ENCODE measurements around the gene CKLF.
"Not testable (repeated sequence)": the region's sequence is repeated elsewhere in the genome, so short reads cannot be mapped to it uniquely, and the experiment has no call there.

Gene CKLF

DNA sequence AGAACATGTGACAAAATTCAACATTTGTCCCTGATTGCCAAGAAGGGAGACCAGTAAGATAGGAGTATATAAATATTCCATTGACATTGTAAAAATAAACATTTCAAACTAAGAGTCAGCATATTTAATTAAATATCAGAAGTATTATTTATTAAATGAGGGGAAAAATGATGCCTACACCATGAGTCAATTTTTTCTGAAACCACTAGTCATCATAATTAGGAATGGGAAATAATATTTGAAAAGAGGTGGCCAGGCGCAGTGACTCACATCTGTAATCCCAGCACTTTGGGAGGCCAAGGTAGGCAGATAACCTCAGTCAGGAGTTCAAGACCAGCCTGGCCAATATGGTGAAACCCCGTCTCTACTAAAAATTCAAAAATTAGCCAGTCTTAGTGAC, 16.0 kb downstream of the CKLF start:
- DNase-seq (ENCODE audit: low read depth in 2 of 2): no peak

DNA sequence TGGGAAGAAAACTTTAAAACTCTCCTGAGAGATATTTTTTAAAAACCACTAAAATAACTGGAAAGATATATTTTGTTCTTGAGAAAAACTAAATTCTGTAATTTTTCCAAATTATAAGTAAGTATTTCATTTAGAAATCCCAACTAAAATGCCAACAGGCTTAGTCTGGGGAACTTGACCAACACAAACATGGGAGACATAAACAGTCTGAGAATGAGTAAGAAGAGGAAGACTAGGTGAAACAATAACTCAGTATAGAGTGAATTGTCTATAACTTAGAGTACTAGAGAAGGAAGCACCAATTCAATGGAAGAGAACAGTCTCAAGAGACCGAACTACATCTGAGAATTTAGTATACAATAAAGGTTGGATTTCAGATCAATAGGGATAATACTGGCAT, 16.8 kb downstream of the CKLF start:
- no peak for DNase-seq (ENCODE audit: low read depth in 2 of 2)

DNA sequence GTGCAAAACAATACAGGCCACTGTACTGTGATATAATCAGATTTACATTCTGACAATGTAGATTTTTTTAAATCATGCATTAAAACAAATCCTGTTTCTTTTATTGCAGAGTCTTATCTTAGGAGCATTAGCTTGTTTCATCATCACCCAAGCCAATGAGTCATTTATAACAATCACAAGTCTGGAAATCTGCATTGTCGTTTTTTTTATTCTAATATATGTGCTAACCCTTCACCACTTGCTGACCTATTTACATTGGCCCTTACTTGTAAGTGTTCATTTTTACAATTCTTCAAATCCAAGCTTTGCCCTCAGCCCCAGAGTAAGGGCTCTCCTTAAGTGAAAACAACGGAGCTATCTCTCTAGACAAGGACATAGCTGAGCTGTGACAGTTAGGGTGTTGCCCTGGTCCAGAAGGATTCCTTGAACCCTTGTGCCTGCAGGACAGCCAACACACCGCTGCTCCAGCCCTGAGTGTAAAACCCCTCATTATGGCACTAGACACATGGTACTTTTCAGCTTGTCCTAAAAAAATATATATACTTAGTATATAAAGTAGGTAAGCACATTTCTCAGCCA, 17.5 kb downstream of the CKLF start:
- DNase-seq (ENCODE audit: low read depth in 2 of 2): no peak

DNA sequence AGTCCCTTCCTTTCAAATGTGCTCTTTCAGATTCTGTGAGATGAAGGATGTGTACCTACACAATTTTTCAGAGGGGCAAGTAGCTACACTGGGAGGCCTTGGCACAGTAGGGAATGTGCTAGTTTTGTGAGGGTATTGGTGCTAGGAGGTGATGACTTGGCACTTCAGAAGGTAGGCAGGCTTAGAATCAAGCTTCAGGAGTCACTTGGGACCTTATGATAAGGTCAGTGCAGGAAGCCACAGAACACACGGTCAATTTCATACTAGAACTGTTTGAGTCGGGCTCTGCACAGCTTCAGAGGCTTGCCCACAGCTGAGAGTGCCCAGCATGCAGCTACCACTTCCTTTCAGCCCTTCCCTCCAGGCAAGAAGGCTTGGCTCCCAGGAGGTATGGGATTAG, 20.0 kb downstream of the CKLF start:
- DNase-seq (ENCODE audit: low read depth in 2 of 2): no peak

DNA sequence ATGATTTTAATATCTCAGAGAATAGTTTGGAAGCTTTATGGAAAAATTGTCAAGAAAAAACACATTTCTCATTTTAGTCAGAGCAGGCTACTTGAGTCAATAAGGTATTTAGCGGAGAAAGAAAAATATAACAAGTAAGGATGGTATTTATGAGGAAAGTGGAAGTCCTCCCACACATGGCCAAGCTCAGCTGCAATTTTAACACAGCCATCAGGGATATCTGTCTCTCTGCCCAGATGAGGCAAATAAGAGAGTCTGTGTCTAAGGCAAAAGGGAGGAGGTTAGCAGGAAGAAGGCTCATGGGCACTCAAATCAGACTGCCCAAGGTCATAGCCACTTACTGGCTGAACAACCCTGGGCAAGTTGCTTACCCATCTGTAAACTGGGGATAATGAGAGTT, 21.7 kb downstream of the CKLF start:
- no peak for DNase-seq (ENCODE audit: low read depth in 2 of 2)

DNA sequence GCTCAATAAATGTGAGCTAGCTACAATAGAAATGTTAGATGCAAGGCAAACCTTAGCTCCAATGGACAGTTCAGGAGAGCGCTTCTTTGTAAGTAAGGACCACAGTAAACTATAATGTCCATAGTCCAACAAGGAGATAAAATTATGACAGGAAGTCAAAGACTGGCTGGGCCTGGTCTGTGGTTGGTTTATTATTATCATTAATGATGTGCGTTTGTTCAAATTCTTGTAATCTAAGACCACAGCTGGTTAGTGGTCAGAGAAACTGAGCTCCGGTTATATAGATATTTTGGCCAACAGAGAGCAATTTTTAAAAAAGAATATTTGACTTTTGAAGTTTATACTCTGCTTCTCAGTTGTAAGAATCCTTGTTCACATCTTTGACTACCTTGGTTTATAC, 22.2 kb downstream of the CKLF start:
- no peak for DNase-seq (ENCODE audit: low read depth in 2 of 2)

DNA sequence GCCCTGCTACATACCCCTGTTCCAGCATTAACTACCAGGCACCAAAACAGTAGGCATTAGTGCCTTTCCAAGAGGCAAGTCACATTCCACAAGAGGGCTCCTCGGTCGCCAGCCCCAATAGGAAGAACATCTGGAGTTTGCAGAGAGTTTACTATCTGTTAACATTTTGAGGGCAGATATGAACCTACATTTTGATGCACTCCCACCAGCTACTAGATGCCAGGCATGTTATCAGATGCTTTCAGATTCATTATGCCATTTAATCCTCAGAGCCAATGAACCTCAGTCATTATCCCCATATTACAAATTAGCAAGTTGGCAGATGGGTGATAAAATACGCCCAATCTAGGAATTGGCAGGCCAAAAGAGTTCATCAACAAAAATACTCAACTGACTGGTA, 22.7 kb downstream of the CKLF start:
- DNase-seq (ENCODE audit: low read depth in 2 of 2): no peak

DNA sequence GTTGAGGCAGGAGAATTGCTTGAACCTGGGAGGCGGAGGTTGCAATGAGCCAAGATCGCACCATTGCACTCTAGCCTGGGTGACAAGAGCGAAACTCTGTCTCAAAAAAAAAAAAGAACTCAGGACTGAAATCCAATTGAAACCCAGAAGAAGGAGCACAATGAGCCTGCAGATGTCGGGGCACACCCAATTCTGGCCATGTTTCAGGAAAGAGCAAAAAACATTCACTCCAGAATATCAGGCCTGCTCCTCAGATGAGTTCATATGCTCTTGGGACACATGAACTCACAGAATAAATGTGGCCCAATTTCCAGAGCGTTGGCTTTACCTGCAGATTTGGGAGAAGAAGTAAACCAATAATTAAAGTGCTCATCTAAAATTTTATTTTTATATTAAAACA, 23.9 kb downstream of the CKLF start:
- DNase-seq (ENCODE audit: low read depth in 2 of 2): no peak

DNA sequence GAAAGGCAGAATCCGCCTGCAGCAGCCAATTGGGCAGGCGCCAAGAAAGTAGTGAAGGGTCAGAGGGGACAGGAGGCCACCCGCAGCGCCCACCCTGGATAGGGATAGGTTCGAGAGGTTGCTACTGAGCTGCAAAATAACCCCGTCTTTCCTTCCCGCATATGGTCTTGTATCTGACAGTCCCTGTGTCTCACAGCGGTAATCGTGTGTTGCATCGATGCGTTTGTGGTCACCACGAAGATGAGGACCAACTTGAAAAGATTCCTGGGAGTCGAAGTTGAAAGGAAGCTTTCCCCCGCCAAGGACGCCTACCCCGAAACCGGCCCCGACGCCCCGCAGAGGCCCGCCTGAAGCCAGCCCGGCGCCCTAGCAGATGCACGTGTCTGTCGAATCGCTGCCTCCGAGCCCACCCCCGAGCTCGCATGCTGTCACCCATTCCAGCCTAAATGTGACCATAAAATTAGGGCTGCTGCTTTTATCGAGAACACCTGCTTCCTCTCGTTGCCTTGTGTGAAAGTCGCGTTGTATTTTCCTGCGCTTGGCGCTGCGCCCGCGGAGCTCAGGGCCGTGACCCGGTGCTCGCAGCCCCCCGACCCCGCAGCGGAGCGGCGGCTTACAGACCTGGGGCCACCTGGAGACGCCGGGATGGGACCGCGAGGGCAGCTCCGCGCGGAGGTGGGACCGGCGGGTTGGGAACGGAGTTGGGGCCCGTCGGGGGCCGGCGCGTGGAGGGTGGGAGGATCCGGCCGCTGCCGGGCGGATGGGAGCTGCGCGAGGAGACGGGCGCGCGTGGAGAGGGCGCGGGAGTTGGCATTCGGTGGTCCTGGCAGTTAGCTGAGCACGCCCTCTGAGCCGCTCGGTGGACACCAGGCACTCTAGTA, 26.5 kb downstream of the CKLF start, which contains the start of gene CMTM2:
CMTM2 (plus strand) TSS at position 813 of the 881 bp plus-strand sequence. CDS start 145 bp downstream, outside the sequence.
- no peak for DNase-seq (ENCODE audit: low read depth in 2 of 2)

DNA sequence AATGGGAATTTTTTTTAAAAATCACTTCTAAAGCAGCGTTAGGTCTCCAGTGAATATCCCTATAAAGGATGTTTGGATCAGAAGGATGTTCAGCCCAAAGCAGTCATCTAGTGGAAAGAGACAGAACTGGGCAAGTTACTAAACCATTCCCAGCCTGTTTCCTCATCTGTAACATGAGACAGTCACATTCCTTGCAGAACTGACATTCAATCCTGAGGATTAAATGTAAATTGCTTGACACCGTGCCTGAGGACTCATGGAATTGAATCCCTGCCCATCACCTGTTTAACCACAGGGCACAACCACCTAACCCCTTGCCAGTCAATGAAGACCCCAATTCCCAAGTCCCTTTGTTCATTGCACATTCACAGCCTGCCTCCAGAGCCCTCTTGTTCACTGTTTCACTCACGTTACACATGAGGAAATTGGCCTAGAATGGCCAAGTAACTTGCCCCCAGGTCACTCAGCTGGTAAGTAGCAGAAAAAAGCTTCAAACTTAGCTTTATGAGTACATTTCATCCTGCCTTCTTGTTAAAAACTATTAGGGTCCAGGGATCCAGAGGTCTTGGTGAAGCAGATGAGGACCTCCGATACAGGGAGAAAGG, 28.3 kb downstream of the CKLF start:
- no peak for DNase-seq (ENCODE audit: low read depth in 2 of 2)

DNA sequence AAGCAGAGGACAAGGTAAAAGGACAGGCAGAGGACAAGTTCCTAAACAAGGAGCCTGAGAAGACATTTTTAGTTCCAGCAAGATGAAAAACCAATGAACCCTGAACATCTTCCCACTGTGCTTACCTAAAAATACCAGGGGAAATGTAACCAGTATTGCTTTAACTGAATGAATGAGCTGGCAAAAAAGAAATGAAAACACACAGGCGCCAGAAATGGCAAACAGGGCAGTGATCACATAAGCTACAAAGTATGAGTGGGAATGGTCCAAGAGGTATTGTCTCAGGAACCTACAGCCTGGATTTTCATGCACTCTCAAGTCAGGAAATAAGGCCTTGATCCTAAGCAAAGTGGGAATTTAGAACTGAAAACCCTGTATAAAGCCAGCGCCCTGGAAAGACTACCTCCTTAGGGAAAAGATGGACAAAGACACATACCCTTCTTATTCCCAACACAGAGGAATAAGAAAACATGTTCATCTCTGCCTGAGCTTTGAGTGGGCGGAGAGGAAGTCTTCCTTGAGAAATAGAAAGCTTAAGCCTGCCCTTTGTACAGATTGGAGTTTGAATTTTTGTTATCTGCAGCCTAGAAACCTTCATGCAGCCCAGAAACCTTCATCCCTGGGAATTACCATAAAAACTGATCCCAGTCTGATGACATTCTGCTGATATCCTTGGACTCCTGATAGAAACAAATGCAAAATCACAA, 29.0 kb downstream of the CKLF start:
- DNase-seq (ENCODE audit: low read depth in 2 of 2): no peak

DNA sequence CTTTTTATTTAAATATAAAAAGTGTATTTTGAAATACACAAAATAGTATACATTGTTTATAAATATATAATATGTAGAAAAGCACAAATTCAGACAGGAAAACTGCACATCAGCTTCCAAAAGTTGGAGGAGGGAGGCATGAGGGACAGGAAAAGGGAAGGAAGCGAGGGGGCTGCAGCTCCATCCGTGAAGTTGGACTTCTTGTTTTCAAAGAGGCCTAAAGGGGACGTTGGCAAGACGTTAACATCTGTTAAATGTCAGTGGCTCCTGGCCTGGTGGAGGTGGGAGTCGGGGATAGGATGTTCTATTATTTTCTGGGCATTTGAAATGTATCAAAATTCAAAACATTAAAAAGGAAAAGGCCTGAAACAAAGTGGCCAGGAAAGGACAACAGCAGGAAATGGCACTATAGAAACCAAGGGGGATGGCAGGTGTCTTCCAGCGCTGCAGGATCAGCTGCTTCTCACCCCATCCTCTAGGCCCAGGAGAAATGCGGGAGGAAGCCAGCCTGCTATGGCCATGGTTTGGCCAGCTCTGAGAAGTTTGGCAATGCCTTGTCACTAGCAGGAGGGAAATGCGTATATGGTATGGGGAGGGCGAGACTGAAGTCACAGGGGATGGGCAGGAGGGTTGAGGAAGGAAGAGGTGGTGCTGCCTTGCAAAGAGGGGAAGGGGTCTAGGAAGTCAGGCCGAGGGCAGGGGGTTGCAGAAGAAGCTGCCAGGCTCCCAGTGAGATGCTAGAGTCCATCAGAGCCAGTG, 33.3 kb downstream of the CKLF start:
- no peak for DNase-seq (ENCODE audit: low read depth in 2 of 2)

DNA sequence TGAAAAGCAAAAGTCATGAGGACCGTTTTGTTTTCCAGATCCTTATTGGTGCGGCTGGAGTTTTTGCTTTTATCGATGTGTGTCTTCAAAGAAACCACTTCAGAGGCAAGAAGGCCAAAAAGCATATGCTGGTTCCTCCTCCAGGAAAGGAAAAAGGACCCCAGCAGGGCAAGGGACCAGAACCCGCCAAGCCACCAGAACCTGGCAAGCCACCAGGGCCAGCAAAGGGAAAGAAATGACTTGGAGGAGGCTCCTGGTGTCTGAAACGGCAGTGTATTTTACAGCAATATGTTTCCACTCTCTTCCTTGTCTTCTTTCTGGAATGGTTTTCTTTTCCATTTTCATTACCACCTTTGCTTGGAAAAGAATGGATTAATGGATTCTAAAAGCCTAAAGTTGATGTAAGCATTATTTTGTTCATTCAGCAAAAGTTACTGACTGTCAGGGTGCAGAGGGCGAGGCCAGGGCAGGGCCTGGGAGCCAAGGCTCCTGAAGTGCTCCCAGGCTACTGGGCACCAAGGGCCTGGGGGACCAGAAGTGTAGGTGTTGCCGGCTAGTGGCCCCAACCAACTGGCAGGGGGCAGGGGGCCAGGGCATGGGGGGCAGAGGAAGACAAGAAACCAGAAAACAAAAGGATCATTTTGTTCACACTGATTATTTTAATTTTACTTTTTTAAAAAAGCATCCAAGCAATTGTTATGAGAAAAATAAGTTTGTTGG, 35.7 kb downstream of the CKLF start:
- no peak for DNase-seq (ENCODE audit: low read depth in 2 of 2)

DNA sequence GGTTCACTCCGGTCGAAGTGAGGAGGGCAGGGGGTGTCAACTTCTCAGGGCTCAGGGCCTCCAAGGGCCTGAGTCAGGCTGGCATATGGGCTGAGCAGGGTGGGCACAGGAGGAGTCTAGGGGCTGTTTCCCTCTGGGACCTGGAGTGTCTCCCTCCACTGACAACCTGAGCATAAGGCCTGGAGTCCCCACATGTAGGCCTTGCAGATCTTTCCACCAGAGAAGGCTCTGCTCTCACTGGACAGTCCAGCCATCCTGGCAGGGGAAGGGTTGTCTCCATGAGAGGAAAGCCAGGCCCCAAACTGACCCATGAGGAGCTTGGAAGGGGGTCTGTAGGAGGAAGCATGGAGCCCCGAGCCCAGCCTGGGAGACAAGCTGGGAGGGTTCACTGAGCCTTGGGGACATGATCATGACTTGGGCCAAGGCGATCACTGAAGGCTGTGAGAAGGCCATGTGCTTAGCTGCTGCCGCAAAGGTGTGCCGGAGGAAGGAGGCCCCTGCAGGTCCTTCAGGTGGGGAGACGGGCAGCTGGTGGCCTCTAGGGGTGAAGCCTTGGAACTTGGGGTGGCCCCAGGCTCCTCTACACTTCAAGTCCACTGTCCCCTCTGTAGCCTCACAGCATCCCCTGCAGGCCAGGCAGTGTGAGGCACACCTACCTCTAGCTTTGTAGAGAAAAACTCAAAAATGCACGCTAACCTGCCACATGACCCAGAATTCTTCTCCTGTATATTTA, 36.8 kb downstream of the CKLF start:
- peak; percentile 27 to 45 for DNase-seq (ENCODE audit: low read depth in 2 of 2)

DNA sequence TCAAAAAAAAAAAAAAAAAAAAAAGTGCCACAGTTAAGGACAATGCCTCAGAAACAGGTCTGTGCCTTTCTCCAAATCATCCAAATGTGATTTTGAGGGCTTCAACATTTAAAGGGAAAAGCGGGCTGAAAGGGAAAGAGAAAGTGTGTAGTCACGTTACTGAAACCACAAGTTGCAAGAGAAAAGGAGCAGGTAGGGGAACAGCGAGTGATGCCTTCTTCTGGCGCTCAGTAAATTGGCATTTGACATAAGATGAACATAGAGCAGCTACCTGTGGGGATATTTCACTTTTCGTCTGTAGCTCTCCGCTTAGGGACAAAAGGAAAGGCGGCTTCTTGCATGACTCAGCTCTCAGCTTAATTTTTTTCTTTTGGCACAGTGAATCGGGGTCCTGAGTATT, 37.9 kb downstream of the CKLF start:
- DNase-seq (ENCODE audit: low read depth in 2 of 2): no peak

DNA sequence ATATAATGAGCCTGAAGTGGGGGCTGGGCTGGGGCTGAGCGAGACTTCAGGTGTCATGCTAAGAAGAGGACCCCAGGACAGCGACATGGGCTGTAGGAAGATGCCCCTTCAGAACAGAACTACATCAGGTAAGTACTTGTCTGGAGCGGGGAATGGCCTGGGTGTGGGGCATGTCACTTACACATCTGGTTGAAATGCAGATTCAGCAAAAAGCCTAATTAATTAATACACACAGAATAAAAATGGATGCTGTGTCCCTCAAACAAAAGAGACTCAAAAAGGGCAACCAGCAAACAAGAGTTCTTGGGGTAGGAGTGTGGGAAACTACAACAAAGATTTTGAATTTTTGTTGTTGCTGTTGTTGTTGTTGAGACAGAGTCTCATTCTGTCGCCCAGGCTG, 38.6 kb downstream of the CKLF start:
- DNase-seq (ENCODE audit: low read depth in 2 of 2): no peak

DNA sequence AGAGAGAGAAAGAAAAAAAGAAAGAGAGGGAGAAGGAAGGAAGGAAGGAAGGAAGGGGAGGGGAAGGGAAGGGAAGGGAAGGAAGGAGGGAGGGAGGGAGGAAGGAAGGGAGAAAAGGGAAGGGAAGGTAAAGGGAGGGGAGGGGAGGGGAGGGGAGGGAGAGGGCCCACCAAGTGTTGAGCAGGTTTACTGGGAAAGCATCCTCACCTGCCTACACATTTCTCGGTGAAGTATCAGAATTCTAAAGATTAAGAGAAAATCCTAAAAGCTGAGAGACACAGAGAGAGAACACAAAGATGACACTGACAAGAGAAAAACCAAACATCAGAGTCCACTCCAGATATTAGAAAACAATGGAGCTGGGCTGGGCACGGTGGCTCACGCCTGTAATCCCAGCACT, 39.9 kb downstream of the CKLF start:
- no peak for DNase-seq (ENCODE audit: low read depth in 2 of 2)

DNA sequence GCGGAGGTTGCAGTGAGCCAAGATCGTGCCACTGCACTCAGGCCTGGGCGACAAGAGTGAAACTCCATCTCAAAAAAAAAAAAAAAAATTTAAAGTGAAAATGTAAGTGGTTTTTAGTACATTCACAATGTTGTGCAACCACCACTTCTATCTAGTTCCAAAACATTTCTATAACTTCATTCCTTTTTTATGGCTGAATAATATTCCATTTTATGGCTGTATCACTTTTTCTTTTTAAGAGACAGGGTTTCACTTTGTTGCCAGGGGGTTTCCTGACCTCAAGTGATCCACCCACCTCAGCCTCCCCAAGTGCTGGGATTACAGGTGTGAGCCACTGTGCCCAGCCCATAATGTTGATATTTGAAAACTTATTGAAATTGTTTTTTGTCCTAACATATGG, 40.4 kb downstream of the CKLF start:
- no peak for DNase-seq (ENCODE audit: low read depth in 2 of 2)

DNA sequence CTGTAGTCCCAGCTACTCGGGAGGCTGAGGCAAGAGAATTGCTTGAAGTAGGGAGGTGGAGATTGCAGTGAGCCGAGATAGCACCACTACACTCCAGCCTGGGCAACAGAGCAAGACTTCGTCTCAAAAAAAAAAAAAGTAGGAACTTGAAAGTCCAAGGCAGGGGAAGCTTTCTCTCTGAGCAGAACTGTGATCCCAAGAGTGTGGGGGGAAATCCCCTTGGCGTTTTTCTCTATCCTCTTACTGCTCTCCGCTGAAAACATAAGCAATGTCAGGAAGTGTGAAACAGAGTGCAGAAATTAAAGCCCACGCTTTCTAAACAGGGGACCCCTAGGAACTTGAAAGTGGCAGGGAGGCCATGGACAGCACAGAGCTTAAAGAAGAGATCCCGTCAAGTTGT, 42.4 kb downstream of the CKLF start:
- DNase-seq (ENCODE audit: low read depth in 2 of 2): no peak

DNA sequence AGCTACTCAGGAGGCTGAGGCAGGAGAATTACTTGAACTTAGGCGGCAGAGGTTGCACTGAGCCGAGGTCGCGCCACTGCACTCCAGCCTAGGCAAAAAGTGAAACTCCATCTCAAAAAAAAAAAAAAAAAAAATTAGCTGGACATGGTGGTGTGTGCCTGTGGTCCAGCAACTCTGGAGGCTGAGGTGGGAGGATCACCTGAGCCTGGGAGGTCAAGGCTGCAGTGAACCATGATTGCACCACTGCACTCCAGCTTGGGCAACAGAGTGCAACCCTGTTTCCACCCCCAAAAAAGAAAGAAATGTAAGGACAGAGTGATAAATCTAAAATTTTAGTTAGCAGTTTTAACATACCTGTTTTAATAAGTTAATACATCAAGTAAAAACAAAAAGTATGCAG, 44.2 kb downstream of the CKLF start:
- DNase-seq (ENCODE audit: low read depth in 2 of 2): not testable (repeated sequence)
